ENCODE measurements around the gene CYB5R2.

Gene CYB5R2

GRCh38 chr11:7648264-7648663 is 25.0 kb downstream of the CYB5R2 start:
- TF ChIP-seq CTCF (IDR thresholded peaks at IDR 0.05; ENCODE audit: insufficient read depth, missing control alignments), result no peak
- FAIRE-seq (no peak), DNase-seq (ENCODE audit: insufficient read length, low spot score) (no peak)

GRCh38 chr11:7646866-7647265 is 26.4 kb downstream of the CYB5R2 start:
- DNase-seq (ENCODE audit: insufficient read length, low spot score) (no peak), FAIRE-seq (no peak)
- no peak for TF ChIP-seq CTCF (IDR thresholded peaks at IDR 0.05; ENCODE audit: insufficient read depth, missing control alignments)

- FAIRE-seq (no peak), DNase-seq (ENCODE audit: insufficient read length, low spot score) (no peak)
- TF ChIP-seq CTCF (IDR thresholded peaks at IDR 0.05; ENCODE audit: insufficient read depth, missing control alignments), result no peak
Measured at GRCh38 chr11:7645206-7645605, 28.1 kb downstream of the CYB5R2 start.

GRCh38 chr11:7643314-7643713 is 30.0 kb downstream of the CYB5R2 start:
- no peak for TF ChIP-seq CTCF (IDR thresholded peaks at IDR 0.05; ENCODE audit: insufficient read depth, missing control alignments)
- FAIRE-seq, result no peak

GRCh38 chr11:7642747-7643146 is 30.6 kb downstream of the CYB5R2 start:
- DNase-seq (ENCODE audit: insufficient read length, low spot score) (no peak), FAIRE-seq (no peak)
- no peak for TF ChIP-seq CTCF (IDR thresholded peaks at IDR 0.05; ENCODE audit: insufficient read depth, missing control alignments)

More at GRCh38 chr11:7643314-7643713, 30.0 kb downstream of the CYB5R2 start:
- DNase-seq (ENCODE audit: insufficient read length, low spot score), result no peak

- no peak for TF ChIP-seq CTCF (IDR thresholded peaks at IDR 0.05; ENCODE audit: insufficient read depth, missing control alignments)
- DNase-seq (ENCODE audit: insufficient read length, low spot score), result no peak
- FAIRE-seq, result no peak
Measured at GRCh38 chr11:7640816-7641215, 32.5 kb downstream of the CYB5R2 start.

GRCh38 chr11:7639643-7640025 is 33.7 kb downstream of the CYB5R2 start:
- no peak for DNase-seq (ENCODE audit: insufficient read length, low spot score)
- TF ChIP-seq CTCF (IDR thresholded peaks at IDR 0.05; ENCODE audit: insufficient read depth, missing control alignments), result no peak
- no peak for FAIRE-seq
